ENCODE measurements around the gene NPHP1.
"Not testable (repeated sequence)": the region's sequence is repeated elsewhere in the genome, so short reads cannot be mapped to it uniquely, and the experiment has no call there.

GRCh38 chr2:110083162-110083561 lies 121.7 kb downstream of the NPHP1 start:
- not testable (repeated sequence) for TF ChIP-seq CTCF (IDR thresholded peaks at IDR 0.05); PREB (CRISPR knock-in tag; IDR thresholded peaks at IDR 0.05; ENCODE audit: borderline replicate concordance); ZNF281 (CRISPR knock-in tag; IDR thresholded peaks at IDR 0.05); SP1 (CRISPR knock-in tag; conservative IDR thresholded peaks at IDR 0.05)
